Activated CD4-positive, alpha-beta T cell treated with anti-CD3 and anti-CD28 coated beads, Interleukin-2, Interleukin-6, amounts not matched to agents 100 ng/mL and 50 ng/mL, durations not matched to agents 16 hours and 8 hours (primary cell): Measurements from ENCODE around the gene SLIT3.

ENCODE experiments used
- DNase-seq: peaks from one replicate; pipeline ENCODE4 v3.0.0-alpha.2; 2020

SLIT3 gene

GRCh38 chr5:169260896-169261569 lies 39.9 kb downstream of the SLIT3 start:
- no peak for DNase-seq

DNA sequence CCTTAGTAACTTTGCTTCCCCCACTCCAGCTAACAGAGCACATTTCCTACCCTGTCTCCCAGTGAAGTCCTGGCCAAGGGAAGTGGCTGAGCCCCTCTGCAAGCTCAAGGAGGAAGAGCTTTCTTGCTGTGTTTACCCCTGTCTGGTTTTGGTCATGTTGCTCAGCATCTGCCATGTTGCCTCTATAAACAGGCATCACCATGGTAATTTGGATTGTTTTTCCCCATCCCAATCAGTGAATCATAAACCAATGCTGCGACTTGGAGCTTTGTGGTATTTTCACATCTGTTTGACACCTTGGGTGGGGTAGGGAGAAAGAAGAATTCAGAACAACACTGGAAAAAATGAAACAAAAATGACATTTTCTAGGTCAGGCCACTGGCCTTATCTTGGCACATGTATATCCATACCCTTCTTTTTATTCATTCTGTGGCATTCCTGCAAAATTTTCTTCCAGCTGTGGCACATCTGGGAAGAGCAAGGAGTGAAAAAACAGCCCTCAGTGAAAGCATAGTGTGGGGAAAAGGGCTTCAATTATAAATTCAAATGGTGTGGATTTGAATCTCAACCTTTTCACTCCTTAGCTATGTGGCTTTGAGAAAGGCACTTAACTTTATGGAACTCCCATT lies 42.5 kb downstream of the SLIT3 start:
- DNase-seq, result no peak

DNA sequence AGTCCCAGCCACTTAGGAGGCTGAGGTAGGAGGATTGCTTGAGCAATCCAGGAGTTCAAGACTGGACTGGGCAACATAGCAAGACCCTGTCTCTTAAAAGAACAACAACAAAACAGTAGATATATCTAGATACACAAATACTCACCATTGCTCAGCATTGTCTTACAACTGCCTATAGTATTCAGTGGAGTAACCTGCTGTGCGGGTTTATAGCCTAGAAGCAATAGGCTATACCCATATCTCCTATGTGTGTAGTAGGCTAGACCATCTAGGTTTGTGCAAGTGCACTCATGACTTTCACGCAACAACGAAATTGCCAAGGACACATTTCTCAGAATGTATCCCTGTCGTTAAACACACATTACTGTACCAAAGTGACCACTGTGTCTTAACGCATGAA lies 44.7 kb downstream of the SLIT3 start:
- DNase-seq, result no peak

GRCh38 chr5:169253071-169253470 lies 47.9 kb downstream of the SLIT3 start:
- no peak for DNase-seq

- DNase-seq, result no peak
Measured at GRCh38 chr5:169251333-169252084, 49.4 kb downstream of the SLIT3 start.

- no peak for DNase-seq
Measured at GRCh38 chr5:169250887-169251286, 50.1 kb downstream of the SLIT3 start.

- DNase-seq, result no peak
Measured at GRCh38 chr5:169248996-169249395, 51.9 kb downstream of the SLIT3 start.

DNA sequence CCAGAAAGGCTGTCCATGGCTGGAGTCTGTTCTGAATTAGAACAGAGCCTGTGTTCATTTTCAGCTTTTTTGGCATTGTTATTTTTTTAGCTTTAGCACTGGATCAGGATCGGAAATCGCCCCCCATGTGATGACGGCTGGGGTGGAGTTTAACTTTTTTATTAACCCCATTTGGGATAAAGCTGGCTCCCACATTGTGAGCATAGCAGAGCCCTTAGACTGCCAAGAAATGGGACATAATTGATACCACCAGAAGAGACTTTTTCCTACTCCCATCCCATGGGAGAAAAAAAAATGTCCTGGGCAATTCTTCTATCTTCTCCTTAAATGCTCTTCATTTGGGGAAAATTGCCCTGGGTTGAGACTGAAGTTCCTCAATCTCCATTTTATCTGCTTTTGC lies 52.4 kb downstream of the SLIT3 start:
- no peak for DNase-seq

- no peak for DNase-seq
Measured at GRCh38 chr5:169244812-169245211, 56.1 kb downstream of the SLIT3 start.

GRCh38 chr5:169243651-169244422 lies 57.1 kb downstream of the SLIT3 start:
- DNase-seq, result no peak

GRCh38 chr5:169242849-169243186 lies 58.1 kb downstream of the SLIT3 start:
- DNase-seq, result no peak

DNA sequence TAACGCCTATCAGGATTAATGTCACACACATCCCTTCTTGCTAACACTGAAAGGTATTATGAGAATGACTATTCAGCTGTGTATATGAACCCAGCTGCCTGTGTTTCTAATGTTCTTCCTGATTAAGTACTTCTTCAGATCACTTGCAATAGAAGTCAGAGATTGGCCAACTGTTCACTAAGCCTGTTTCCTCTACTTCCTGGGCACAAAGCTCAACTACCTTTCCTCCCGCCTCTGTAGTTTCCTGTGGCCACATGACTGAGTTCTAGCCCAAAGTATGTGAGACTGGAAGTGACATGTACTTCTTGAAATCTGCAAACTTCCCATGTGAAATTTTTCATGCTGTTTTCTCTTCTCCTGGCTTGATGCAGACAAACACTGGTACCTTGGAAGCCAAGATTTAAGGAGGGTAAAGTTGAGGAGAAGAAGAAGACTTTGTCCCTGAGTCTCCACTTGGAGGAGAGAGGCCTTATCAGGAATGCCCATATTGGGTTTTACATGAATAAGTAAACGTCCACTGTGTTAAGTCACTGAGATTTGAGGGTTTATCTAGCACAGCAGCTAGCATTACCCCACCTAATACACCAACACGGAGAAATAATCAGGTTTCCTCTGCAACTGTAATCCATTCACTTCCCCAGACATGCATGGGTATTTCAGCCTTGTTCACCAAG lies 58.6 kb downstream of the SLIT3 start:
- no peak for DNase-seq

- no peak for DNase-seq
Measured at GRCh38 chr5:169229342-169229892, 71.5 kb downstream of the SLIT3 start.

- DNase-seq, result no peak
Measured at GRCh38 chr5:169226895-169227294, 74.0 kb downstream of the SLIT3 start.

GRCh38 chr5:169225830-169226356 lies 75.0 kb downstream of the SLIT3 start:
- no peak for DNase-seq

DNA sequence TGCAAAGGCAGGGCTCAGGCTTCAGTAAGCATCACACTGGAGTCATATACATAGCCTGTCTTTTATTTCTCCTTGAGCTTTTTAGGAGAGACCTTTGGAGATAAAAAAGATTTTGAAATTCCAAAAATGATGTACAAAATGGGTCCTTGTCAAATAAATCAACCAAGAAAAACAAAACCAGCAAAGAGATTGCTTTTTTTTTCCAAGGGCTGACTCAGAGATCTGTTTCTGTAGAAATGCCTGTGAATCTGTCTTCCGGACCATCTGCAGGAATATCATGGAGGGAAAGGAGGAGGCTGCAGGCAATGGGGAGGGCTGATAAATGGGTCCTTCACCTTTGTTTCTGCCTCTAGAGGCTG lies 77.4 kb downstream of the SLIT3 start:
- DNase-seq, result no peak

DNA sequence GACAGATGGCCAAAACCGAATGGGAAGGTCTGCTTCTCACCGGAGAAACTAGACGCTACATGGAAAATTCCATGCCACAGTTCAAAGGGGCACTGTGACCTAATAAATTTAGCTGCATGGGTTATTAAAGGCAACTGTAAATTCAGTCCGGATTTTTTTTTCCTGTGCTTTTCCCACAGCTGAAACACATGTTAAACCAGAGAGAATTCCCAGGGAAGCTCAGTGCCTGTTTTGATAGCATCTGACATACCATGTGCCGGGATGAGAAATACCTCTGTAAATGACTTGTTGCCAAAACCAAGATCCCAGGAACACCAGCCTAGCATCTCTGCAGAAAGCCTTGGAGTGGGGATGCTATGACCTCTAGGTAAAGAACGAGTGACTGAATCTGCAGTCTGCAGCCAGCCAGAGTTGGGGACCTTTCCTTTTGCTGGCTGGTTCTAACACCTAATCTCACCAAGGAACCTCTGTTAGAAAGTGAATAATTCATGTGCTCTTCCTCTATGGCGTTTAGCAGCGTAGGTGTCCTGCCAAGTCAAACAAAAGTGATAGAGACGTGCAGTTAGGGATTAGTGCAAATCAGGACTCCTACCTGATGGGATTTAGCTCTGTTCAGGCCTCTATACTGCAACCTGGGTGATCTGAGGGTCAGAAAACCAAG lies 77.9 kb downstream of the SLIT3 start:
- no peak for DNase-seq

- no peak for DNase-seq
Measured at GRCh38 chr5:169221519-169221918, 79.4 kb downstream of the SLIT3 start.

- DNase-seq, result no peak
Measured at GRCh38 chr5:169219961-169220360, 81.0 kb downstream of the SLIT3 start.

DNA sequence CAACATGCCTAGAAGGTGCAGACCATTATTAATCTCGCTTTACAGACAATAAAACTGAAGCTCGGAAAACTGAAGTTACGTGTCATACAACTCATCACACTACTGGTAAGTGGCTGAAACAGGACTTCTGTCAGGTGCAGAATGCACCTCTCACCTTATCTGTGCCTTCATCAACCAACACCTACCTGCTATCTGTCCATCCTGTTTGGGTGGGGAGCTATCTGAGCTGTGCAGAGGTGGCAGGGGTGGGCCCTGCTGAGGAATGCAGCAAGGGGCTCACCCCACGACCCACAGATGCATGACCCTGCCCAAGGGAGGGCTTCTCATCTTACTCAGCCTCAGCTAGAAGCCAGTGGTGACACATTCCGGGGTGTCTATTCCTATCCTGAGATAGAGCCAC lies 81.6 kb downstream of the SLIT3 start:
- no peak for DNase-seq

DNA sequence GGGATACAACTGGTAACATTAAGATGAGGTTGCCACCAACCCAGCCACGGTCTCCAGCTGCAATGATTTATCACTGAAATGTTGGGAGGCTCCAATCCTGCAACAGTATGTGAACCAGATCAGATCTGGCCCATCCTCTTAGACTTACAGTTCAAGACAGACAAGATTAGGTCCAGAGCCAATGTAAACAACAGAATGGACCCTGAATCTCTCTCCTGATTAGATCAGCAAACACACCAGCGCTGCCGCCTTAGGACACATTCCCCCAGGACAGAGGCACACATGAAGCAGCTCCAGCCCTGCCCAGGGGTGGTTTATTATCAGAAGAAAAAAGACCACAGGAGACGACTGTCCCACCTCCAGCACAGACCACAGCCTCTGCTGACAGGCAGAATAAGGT lies 82.1 kb downstream of the SLIT3 start:
- DNase-seq, result no peak

GRCh38 chr5:169218176-169218575 lies 82.8 kb downstream of the SLIT3 start:
- DNase-seq, result peak; percentile 3
